GM19328 (cell line): Measurements from ENCODE around the gene NOP14.
"Not testable (repeated sequence)": the region's sequence is repeated elsewhere in the genome, so short reads cannot be mapped to it uniquely, and the experiment has no call there.

Experiments
- ATAC-seq: cut with Tn5 transposase; IDR thresholded peaks from one replicate; pipeline ENCODE4 v1.9.1; 2021; ENCODE audit warnings: mild to moderate bottlenecking, moderate library complexity; ENCODE audit not compliant: unreplicated experiment

NOP14 gene

GRCh38 chr4:2918300-2918699 is 44.9 kb downstream of the NOP14 start:
- ATAC-seq = not testable (repeated sequence)

DNA sequence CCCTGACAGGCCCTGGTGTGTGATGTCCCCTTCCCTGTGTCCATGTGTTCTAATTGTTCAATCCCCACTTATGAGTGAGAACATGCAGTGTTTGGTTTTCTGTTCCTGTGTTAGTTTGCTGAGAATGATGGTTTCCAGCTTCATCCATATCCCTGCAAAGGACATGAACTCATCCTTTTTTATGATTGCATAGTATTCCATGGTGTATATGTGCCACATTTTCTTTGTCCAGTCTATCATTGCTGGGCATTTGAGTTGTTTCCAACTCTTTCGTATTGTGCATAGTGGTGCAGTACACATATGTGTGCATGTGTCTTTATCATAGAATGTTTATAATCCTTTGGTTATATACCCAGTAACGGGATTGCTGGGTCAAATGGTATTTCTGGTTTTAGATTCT is 46.5 kb downstream of the NOP14 start:
- not testable (repeated sequence) for ATAC-seq

DNA sequence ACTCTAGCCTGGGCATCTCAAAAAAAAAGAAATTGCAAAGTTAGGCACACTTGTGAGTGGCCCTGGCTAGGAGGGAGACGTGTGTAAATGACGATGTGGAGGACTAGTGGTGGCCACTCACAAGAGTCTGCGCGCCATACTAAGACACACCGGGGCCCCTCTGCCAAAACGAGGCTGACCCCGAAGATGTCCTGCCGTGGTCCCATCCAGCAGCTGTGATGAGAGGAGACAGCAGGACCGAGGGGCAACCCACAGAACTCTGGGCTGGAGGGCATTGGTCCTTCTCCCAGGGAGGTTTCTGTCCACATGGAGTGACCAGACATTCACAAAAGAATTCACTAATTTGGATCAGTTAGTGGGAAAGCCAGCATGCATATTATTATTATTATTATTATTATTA is 47.4 kb downstream of the NOP14 start:
- ATAC-seq = no peak

- ATAC-seq = no peak
Measured at GRCh38 chr4:2914256-2915126, 48.7 kb downstream of the NOP14 start.

GRCh38 chr4:2913168-2913567 is 50.0 kb downstream of the NOP14 start:
- ATAC-seq = no peak

DNA sequence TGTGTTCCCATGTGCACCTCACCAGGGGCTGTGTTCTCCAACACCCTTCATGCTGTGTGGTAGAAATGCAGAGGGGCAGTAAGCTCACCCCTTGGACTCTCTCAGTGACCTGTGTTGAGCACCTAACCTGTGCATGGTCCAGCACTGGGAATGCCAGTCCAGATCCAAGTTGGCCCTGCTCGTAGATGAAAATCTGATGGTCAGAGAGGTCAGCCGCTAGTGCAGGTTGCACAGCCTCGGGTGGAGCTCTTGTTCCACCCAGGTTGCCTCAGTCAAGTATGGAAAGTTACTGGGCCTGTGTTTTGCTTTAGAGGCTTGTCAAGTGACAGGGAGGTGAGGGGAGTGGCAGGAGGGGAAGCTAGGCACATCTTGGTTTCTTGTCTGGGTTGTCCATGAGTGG is 51.3 kb downstream of the NOP14 start:
- ATAC-seq = no peak

- no peak for ATAC-seq
Measured at GRCh38 chr4:2910409-2910808, 52.8 kb downstream of the NOP14 start.

DNA sequence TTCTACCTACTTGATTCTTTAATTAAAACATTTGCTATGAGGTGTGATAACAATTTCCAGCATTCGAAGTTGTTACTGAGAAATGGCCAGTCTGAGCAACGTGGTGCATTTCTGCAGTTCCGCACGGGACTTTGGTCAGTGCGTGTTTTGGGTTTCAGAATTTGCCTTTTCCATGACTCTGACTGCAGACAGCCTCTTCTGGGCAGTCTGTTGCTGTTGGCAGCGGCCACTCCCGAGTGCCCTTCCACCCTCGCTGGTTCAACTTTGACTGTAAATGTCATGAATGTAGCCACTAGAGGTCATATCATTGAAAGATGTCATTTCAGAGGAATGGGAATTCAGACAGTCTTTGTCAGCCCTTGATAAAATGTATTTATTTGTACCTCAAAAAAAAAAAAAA is 53.6 kb downstream of the NOP14 start:
- no peak for ATAC-seq

DNA sequence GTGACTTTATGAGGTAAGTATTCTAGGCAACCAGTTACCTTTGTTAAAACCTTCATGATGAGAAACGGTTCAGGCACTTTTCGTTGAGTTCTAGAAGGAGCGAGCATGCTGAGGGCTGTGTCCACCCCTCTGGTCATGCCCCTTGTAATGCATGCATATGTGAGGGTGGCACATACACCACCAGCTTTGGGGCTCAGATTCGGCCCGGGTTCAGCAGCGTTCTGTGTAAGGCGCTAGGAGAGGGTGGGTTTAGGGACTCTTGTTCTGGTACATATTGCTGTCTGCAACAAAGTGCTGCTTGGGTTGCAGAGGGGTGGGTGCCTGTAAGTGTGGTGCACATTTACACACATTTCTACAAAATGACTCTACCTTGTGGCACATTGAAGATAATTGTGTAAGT is 54.5 kb downstream of the NOP14 start:
- ATAC-seq = no peak

- no peak for ATAC-seq
Measured at GRCh38 chr4:2907706-2908293, 55.4 kb downstream of the NOP14 start.

GRCh38 chr4:2907226-2907625 is 56.0 kb downstream of the NOP14 start:
- no peak for ATAC-seq

DNA sequence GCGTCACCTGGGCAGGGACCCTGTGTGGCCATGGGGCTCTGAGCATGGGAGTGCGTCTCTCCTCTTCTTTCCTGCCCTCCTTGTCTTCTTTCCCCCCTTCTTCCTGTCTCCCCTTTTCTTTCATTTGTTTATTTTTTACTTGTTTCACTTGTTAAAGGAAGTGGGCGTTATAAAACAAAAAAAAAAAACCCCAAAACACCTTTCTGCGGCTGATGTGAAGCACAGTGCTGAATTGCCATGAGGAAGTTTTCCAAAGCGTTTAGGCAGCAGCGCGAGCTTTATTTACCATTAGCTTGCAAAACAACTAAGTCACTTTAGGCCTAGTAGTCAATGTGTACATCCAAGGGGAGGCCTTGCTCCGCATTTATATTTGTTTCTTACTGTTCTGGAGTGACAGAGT is 57.0 kb downstream of the NOP14 start:
- ATAC-seq = no peak

GRCh38 chr4:2905544-2905943 is 57.7 kb downstream of the NOP14 start:
- ATAC-seq = no peak

DNA sequence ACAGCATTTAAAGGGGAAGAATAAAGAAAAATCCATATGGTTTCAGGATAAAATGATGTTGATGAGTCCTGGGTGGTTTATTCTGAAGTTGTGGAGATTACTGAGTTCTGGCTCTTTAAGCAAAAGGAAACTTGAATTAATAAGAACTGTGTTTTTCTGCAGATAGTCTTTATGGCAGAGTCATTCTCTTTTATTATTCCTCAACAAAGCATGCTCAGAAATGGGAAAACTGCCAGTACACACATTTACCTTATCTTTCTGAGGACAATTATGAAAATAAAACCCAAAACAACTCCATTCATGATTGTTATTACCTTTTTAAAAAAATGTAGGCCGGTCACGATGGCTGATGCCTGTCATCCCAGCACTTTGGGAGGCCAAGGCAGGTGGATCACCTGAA is 61.1 kb downstream of the NOP14 start:
- no peak for ATAC-seq

DNA sequence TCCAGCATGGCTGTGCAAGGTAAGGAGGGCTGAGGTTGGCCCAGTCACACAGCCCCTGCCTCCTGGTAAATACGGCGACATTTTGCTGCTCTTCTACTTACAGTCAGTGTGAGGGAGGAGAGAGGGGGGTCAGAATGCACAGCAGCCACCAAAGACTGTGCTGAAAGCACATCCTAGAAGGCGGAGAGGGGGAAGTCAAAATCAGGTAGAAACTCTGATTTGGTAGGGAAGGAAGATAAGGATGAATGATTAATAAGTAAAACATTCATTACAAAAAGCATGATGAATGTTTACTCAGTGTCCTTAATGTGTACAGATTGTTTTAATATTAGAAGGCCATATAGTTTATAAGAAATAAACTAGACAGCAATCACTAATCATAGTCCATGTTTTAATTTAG is 62.0 kb downstream of the NOP14 start:
- no peak for ATAC-seq

DNA sequence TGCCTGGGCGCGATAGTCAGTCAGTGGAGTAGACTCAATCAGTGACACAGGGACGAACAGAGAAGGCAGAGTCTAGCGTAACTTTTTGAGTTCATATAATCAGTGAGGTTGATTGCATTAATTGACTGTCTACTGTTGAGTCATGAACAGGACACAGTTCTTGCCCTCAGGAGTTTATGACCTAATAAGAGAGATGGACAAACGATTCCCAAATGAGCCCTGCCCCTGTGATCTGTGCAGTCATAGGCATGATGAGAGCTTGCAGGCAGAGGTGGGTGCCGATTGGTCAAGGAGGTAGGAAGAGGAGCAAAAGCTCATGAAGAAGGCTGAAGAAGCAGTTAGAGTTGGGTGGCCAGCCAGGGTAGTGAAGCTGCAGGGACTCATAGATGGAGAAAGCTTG is 62.5 kb downstream of the NOP14 start:
- no peak for ATAC-seq

- ATAC-seq = no peak
Measured at GRCh38 chr4:2898001-2898400, 65.2 kb downstream of the NOP14 start.

GRCh38 chr4:2893772-2894171 is 69.4 kb downstream of the NOP14 start:
- no peak for ATAC-seq

DNA sequence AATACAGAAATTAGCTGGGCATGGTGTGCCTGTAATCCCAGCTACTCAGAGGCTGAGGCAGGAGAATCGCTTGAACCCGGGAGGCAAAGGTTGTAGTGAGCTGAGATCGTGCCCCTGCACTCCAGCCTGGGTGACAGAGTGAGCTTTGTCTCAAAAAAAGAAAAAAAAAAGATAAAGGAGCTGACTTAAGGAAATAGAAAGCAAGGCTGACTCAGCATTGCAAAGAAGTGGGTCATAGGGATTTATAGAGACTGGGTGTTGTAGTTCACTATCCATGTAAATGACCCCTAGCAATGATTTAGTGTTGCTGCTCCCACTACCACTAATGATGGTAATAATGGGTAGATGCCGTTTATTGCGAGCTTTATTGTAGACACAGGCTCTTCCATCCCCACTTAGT is 71.9 kb downstream of the NOP14 start:
- no peak for ATAC-seq

DNA sequence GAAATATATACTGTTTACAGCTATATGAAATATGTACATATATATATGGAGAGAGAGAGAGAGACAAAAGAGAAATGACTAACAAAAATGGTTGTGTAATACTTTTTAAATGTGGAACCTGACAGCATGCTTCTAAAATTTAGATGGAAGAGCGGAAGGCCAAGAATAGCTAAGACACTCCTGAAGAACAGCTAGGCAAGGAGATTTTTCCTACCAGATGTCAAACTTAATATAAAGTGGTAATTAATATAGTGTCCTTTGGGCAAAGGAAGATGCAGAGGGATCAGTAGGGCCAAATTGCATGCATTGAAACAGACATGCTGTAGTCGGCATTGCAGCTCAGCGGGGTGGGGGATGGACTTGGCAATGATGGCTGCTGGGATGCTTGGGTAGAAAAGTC is 74.3 kb downstream of the NOP14 start:
- ATAC-seq = no peak
